ENCODE data around the gene NFIA. TPM values are rescaled to one million over a fixed set of nuclear protein-coding genes. Genes with fewer than 3 reads are reported as not detected.

The NFIA gene
- total and polyA plus RNA-seq, 9 of the 15 experiments (the other 6 are each of a cell fraction or from before 2014, with no cell fraction given), result 5.3 to 24.9 (median 9.8) TPM

DNA sequence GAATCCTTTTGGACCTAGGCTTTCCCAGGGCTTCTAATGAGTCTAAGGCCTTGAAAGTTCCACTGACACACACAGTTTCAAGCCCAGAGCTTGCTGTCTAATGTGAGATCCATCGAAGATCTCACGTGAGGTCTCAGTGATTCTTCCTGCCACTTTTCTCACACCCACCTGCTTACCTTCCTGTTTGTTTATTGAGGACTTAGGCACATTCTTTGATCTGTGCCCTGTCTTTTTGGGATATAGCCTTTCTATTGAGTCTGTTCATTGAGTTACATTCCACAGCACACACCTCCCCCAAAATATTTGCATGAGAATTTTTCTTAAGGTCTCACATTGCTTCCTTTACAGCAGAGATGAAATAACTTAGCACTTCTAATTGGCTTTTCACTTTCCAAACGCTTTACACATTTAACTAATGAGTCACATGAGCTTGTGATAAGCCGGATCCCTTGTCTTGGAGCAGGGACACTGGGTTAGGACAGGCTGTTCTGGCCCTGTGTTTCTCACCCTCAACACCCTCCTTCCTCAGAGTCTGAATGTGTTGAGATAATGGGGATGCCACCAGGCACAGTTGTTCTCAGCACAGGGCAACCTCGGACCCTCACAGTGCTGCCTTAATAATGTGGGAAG, 354.2 kb downstream of the NFIA start:
- Histone ChIP-seq H3K27me3 (ENCODE audit: control insufficient read depth in 2 of 2, insufficient read depth in 2 of 2, low read length in 2 of 2) (no peaks in the 10 kb centered on the region), H3K9ac (ENCODE audit: insufficient read depth in 1 of 2, low read depth in 2 of 2, low read length in 2 of 2) (no peak overlapping the region), H2AFZ (ENCODE audit: low read depth, low read length) (no peak overlapping the region), H3K36me3 (ENCODE audit: control insufficient read depth, insufficient read depth, low read length) (0 out of 3 replicates have a peak, but pooled peaks cover 7% of the 10 kb centered on the region), H3K79me2 (ENCODE audit: control insufficient read depth, insufficient read depth, low read length) (no peaks in the 10 kb centered on the region), H3K9me1 (ENCODE audit: control insufficient read depth, insufficient read depth, low read length) (no peaks in the 10 kb centered on the region), H4K20me1 (replicated peaks; ENCODE audit: control insufficient read depth, insufficient read depth, low read length) (no peaks in the 10 kb centered on the region), H3K4me1 (replicated peaks in 1 of 2; ENCODE audit: control insufficient read depth in 2 of 2, insufficient read depth in 2 of 2, low read length in 2 of 2) (no peaks in the 10 kb centered on the region; a peak in 1 of 5 replicates), H3K4me3 (no peak overlapping the region), H3K9me3 (replicated peaks; ENCODE audit: control insufficient read depth, insufficient read depth, low read depth, low read length) (no peaks in the 10 kb centered on the region), H3K27ac (ENCODE audit: extremely low read depth, low read depth, low read length) (no peak overlapping the region), H3K4me2 (ENCODE audit: insufficient read depth, low read length) (no peak overlapping the region)
- CTCF ChIA-PET (ENCODE audit: low intra/inter-chr PET ratio), result no interaction called here
- WGBS (ENCODE audit: insufficient coverage, low coverage, missing lambda C conversion rate), result 79% methylated on average over 5 of the region's 5 CpGs
- no TSS peak for BruUV-seq (replicated peaks)
- in situ Hi-C loops (cut with MboI) (no loop called here), intact Hi-C loops (cut with micrococcal nuclease) (no loop called here)
- DNase-seq (ENCODE audit: extremely low read depth in 1 of 4, low spot score in 3 of 4) (no peak), ATAC-seq (no peak), FAIRE-seq (no peak)
- POLR2A ChIA-PET, result interaction anchor here (1.1 to 2.0 kb wide), 2 partner anchors 13 to 20 kb away, joined by 3 to 4 read pairs; no protein-coding TSS in a partner anchor
- TF ChIP-seq BHLHE40 (IDR thresholded peaks at IDR 0.05; ENCODE audit: low read length) (no peak), CBX8 (IDR thresholded peaks at IDR 0.05; ENCODE audit: borderline replicate concordance, extremely low read depth, low read depth, low read length, poor library complexity, severe bottlenecking) (no peak), MXI1 (IDR thresholded peaks at IDR 0.05; ENCODE audit: low read depth, low read length) (no peak), ZNF280B (CRISPR knock-in tag; IDR thresholded peaks at IDR 0.05) (no peak), KDM5B (IDR thresholded peaks at IDR 0.05; ENCODE audit: insufficient replicate concordance, low read depth, low read length) (no peak), NR2C2 (CRISPR knock-in tag; IDR thresholded peaks at IDR 0.05) (no peak), NR2C2 (tag; IDR thresholded peaks at IDR 0.05) (no peak), ZNF444 (CRISPR knock-in tag; IDR thresholded peaks at IDR 0.05) (no peak), DEAF1 (CRISPR knock-in tag; IDR thresholded peaks at IDR 0.05) (no peak), ZNF449 (CRISPR knock-in tag; IDR thresholded peaks at IDR 0.05) (no peak), ZNF780A (CRISPR knock-in tag; IDR thresholded peaks at IDR 0.05) (no peak)
- TF ChIP-seq, protein P1, sequence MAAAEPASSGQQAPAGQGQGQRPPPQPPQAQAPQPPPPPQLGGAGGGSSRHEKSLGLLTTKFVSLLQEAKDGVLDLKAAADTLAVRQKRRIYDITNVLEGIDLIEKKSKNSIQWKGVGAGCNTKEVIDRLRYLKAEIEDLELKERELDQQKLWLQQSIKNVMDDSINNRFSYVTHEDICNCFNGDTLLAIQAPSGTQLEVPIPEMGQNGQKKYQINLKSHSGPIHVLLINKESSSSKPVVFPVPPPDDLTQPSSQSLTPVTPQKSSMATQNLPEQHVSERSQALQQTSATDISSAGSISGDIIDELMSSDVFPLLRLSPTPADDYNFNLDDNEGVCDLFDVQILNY (CRISPR knock-in tag; IDR thresholded peaks at IDR 0.05), result no peak
- TF ChIP-seq, protein P2, sequence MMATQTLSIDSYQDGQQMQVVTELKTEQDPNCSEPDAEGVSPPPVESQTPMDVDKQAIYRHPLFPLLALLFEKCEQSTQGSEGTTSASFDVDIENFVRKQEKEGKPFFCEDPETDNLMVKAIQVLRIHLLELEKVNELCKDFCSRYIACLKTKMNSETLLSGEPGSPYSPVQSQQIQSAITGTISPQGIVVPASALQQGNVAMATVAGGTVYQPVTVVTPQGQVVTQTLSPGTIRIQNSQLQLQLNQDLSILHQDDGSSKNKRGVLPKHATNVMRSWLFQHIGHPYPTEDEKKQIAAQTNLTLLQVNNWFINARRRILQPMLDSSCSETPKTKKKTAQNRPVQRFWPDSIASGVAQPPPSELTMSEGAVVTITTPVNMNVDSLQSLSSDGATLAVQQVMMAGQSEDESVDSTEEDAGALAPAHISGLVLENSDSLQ (IDR thresholded peaks at IDR 0.05), result no peak
- TF ChIP-seq, protein P3, sequence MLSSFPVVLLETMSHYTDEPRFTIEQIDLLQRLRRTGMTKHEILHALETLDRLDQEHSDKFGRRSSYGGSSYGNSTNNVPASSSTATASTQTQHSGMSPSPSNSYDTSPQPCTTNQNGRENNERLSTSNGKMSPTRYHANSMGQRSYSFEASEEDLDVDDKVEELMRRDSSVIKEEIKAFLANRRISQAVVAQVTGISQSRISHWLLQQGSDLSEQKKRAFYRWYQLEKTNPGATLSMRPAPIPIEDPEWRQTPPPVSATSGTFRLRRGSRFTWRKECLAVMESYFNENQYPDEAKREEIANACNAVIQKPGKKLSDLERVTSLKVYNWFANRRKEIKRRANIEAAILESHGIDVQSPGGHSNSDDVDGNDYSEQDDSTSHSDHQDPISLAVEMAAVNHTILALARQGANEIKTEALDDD (IDR thresholded peaks at IDR 0.05), result no peak
